H1 (cell line): Measurements from ENCODE around the gene AP2B1. TPM values are rescaled to one million over a fixed set of nuclear protein-coding genes. Genes with fewer than 3 reads are reported as not detected.

ENCODE experiments used
- CTCF ChIA-PET: fragments of 300-600 bp; sonication (Branson Sonifier 250); formaldehyde crosslinking; loops from one replicate; lab custom pipeline; 2021; ENCODE audit not compliant: partially characterized antibody; lab: Charles Lee
- POLR2A ChIA-PET: fragments of 300-600 bp; sonication (Branson Sonifier 250); formaldehyde crosslinking; loops from one replicate; lab custom pipeline; 2021; ENCODE audit warnings: inconsistent platforms; ENCODE audit not compliant: partially characterized antibody; lab: Charles Lee
- DNase-seq, 2 experiments: peaks; one replicate each; pipeline versions ENCODE4 v3.0.0 to v3.0.0-alpha.2; 2010 to 2022; ENCODE audit warnings: low spot score in 2 of 2, low read depth in 1 of 2, mixed read lengths in 1 of 2
- FAIRE-seq: peaks from 2 replicates; lab custom pipeline; 2011; peaks lifted over from hg19 to GRCh38; lab: Jason Lieb, UNC
- H2AFZ ChIP-seq: 2 replicates; pipeline ENCODE4 v1.8.1; 2012; ENCODE audit warnings: low read length, inconsistent platforms
- H2AK5ac ChIP-seq: 2 replicates; pipeline ENCODE4 v1.6.1; 2013; ENCODE audit warnings: low read depth, low read length
- H2BK120ac ChIP-seq: replicated peaks from 2 replicates; pipeline ENCODE3; 2013; ENCODE audit warnings: low read depth, low read length, inconsistent platforms
- H2BK12ac ChIP-seq: 2 replicates; pipeline ENCODE4 v1.6.1; 2013; ENCODE audit warnings: low read depth, low read length
- H2BK15ac ChIP-seq: 2 replicates; pipeline ENCODE4 v1.6.1; 2013; ENCODE audit warnings: low read length
- H2BK20ac ChIP-seq: 2 replicates; pipeline ENCODE4 v1.6.1; 2013; ENCODE audit warnings: low read length
- H2BK5ac ChIP-seq: 2 replicates; pipeline ENCODE4 v1.6.1; 2013; ENCODE audit warnings: low read depth, low read length
- H3K14ac ChIP-seq: 2 replicates; pipeline ENCODE4 v1.6.1; 2013; ENCODE audit warnings: inconsistent platforms; ENCODE audit not compliant: insufficient read length
- H3K18ac ChIP-seq: 2 replicates; pipeline ENCODE4 v1.6.1; 2013; ENCODE audit warnings: low read length; ENCODE audit errors: extremely low read depth
- H3K23ac ChIP-seq: 2 replicates; pipeline ENCODE4 v1.6.1; 2013; ENCODE audit warnings: inconsistent platforms; ENCODE audit not compliant: insufficient read length
- H3K23me2 ChIP-seq: 2 replicates; pipeline ENCODE4 v1.6.1; 2013; ENCODE audit warnings: low read depth, low read length
- H3K27ac ChIP-seq: 2 replicates; pipeline ENCODE4 v1.6.1; 2011; ENCODE audit warnings: low read depth, low read length, inconsistent platforms
- H3K27me3 ChIP-seq, 4 experiments: replicated peaks in 1 of 4; 1 replicate in 1 of 4; 2 replicates in 3 of 4; pipeline versions ENCODE4 v1.6.1 to v1.8.1; 2011 to 2013; ENCODE audit warnings: low read length in 3 of 4, mild to moderate bottlenecking in 3 of 4, inconsistent platforms in 2 of 4, mixed read lengths in 2 of 4, moderate library complexity in 1 of 4; ENCODE audit not compliant: control insufficient read depth in 3 of 4, insufficient read depth in 3 of 4; ENCODE audit errors: extremely low read depth in 1 of 4
- H3K36me3 ChIP-seq, 4 experiments: 2 replicates each; pipeline versions ENCODE4 v1.6.1 to v1.8.1; 2011 to 2013; ENCODE audit warnings: mild to moderate bottlenecking in 4 of 4, low read length in 3 of 4, moderate library complexity in 2 of 4, control low read depth in 1 of 4, inconsistent platforms in 1 of 4; ENCODE audit not compliant: insufficient read depth in 4 of 4, control insufficient read depth in 2 of 4
- H3K4ac ChIP-seq: replicated peaks from 2 replicates; pipeline ENCODE3; 2013; ENCODE audit warnings: low read length, low read depth, mixed read lengths, inconsistent platforms; ENCODE audit not compliant: insufficient read length
- H3K4me1 ChIP-seq, 4 experiments: replicated peaks in 1 of 4; 1 replicate in 1 of 4; 2 replicates in 3 of 4; pipeline versions ENCODE4 v1.6.1 to v1.8.1; 2011 to 2013; ENCODE audit warnings: low read length in 3 of 4, inconsistent platforms in 2 of 4, mixed read lengths in 1 of 4; ENCODE audit not compliant: insufficient read depth in 4 of 4, control insufficient read depth in 3 of 4
- H3K4me2 ChIP-seq, 2 experiments: 2 replicates each; pipeline versions ENCODE4 v1.6.1 to v1.8.1; 2011 to 2013; ENCODE audit warnings: low read depth in 2 of 2, low read length in 2 of 2, control low read depth in 1 of 2, inconsistent platforms in 1 of 2, mild to moderate bottlenecking in 1 of 2; ENCODE audit not compliant: insufficient read depth in 1 of 2
- H3K4me3 ChIP-seq, 4 experiments: fragments of 200-600, 300-600 bp in 1 of 4; sonication (generic), shearing (Covaris generic), sonication (Bioruptor Twin) in 1 of 4; 2 replicates each; pipeline versions ENCODE4 v1.5.1 to v1.8.1; 2011 to 2016; ENCODE audit warnings: low read length in 4 of 4, low read depth in 3 of 4, control low read depth in 2 of 4, inconsistent platforms in 2 of 4, mild to moderate bottlenecking in 2 of 4, mixed read lengths in 1 of 4, moderate library complexity in 1 of 4; ENCODE audit not compliant: insufficient read depth in 2 of 4; ENCODE audit errors: extremely low read depth in 1 of 4
- H3K56ac ChIP-seq: replicated peaks from 2 replicates; pipeline ENCODE3; 2013; ENCODE audit warnings: low read depth, mild to moderate bottlenecking, mixed read lengths, low read length, inconsistent platforms; ENCODE audit not compliant: insufficient read length
- H3K79me1 ChIP-seq: 2 replicates; pipeline ENCODE4 v1.6.1; 2013; ENCODE audit warnings: low read depth, low read length, control low read depth
- H3K79me2 ChIP-seq, 2 experiments: 2 replicates each; pipeline versions ENCODE4 v1.6.1 to v1.8.1; 2012 to 2013; ENCODE audit warnings: low read length in 2 of 2, mild to moderate bottlenecking in 2 of 2, inconsistent platforms in 1 of 2; ENCODE audit not compliant: insufficient read depth in 2 of 2, control insufficient read depth in 1 of 2
- H3K9ac ChIP-seq, 4 experiments: replicated peaks in 1 of 4; 1 replicate in 1 of 4; 2 replicates in 3 of 4; pipeline versions ENCODE4 v1.6.1 to v1.8.1; 2011 to 2013; ENCODE audit warnings: low read depth in 3 of 4, low read length in 3 of 4, control low read depth in 2 of 4, mild to moderate bottlenecking in 2 of 4, moderate library complexity in 2 of 4, inconsistent platforms in 1 of 4; ENCODE audit errors: extremely low read depth in 1 of 4
- H3K9me3 ChIP-seq, 2 experiments: 2 replicates each; pipeline versions ENCODE4 v1.6.1 to v1.8.1; 2012 to 2013; ENCODE audit warnings: mild to moderate bottlenecking in 2 of 2, moderate library complexity in 2 of 2, control low read depth in 1 of 2, inconsistent platforms in 1 of 2, low read depth in 1 of 2, low read length in 1 of 2, mixed read lengths in 1 of 2; ENCODE audit not compliant: insufficient read depth in 2 of 2
- H4K20me1 ChIP-seq, 2 experiments: replicated peaks in 1 of 2; 2 replicates each; pipeline versions ENCODE3 to v1.8.1; 2011 to 2013; ENCODE audit warnings: inconsistent platforms in 2 of 2, low read length in 2 of 2, mild to moderate bottlenecking in 1 of 2; ENCODE audit not compliant: insufficient read depth in 2 of 2, control insufficient read depth in 1 of 2
- H4K5ac ChIP-seq: 2 replicates; pipeline ENCODE4 v1.6.1; 2013; ENCODE audit warnings: low read length, low read depth, mixed read lengths, inconsistent platforms; ENCODE audit not compliant: insufficient read length
- H4K8ac ChIP-seq: 2 replicates; pipeline ENCODE4 v1.8.0; 2013; ENCODE audit warnings: mild to moderate bottlenecking, moderate library complexity, low read length, inconsistent platforms; ENCODE audit not compliant: insufficient read depth; ENCODE audit errors: extremely low read depth
- H4K91ac ChIP-seq: replicated peaks from 2 replicates; pipeline ENCODE3; 2013; ENCODE audit warnings: low read length, mixed read lengths, inconsistent platforms; ENCODE audit not compliant: insufficient read length
- ASH2L ChIP-seq: fragments of 200-600, 300-600 bp; sonication (generic); IDR thresholded peaks from one replicate; pipeline ENCODE4 v1.7.1; 2017; ENCODE audit warnings: low read length
- ATF2 ChIP-seq: IDR thresholded peaks from 2 replicates; pipeline ENCODE4 v1.6.1; 2012; ENCODE audit warnings: low read length, inconsistent platforms
- ATF3 ChIP-seq: IDR thresholded peaks from 2 replicates; pipeline ENCODE4 v1.6.1; 2011; ENCODE audit warnings: low read depth, mild to moderate bottlenecking, low read length; ENCODE audit not compliant: insufficient read depth
- CEBPB ChIP-seq: IDR thresholded peaks from 2 replicates; pipeline ENCODE4 v1.6.1; 2012; ENCODE audit warnings: low read depth, low read length
- CTBP2 ChIP-seq: IDR thresholded peaks from 2 replicates; pipeline ENCODE4 v1.7.0; 2011; ENCODE audit warnings: borderline replicate concordance, mild to moderate bottlenecking, moderate library complexity, mixed read lengths, low read length; ENCODE audit not compliant: insufficient read depth, insufficient read length
- EP300 ChIP-seq, 2 experiments: IDR thresholded peaks; 1 replicate in 1 of 2; 2 replicates in 1 of 2; pipeline ENCODE4 v1.6.1; 2011 to 2012; ENCODE audit warnings: low read depth in 2 of 2, low read length in 2 of 2, mild to moderate bottlenecking in 2 of 2, borderline replicate concordance in 1 of 2, inconsistent platforms in 1 of 2, moderate library complexity in 1 of 2
- JUND ChIP-seq: IDR thresholded peaks from 2 replicates; pipeline ENCODE4 v1.6.1; 2011; ENCODE audit warnings: mild to moderate bottlenecking, improper control_type of control experiment, low read length
- RFX5 ChIP-seq: IDR thresholded peaks from 2 replicates; pipeline ENCODE4 v1.6.1; 2011; ENCODE audit warnings: low read depth, low read length, improper control_type of control experiment, borderline replicate concordance
- SAP30 ChIP-seq: fragments of 300-600 bp; sonication (generic); IDR thresholded peaks from 2 replicates; pipeline ENCODE4 v1.7.1; 2012; ENCODE audit warnings: low read length, moderate library complexity, mild to moderate bottlenecking, inconsistent platforms; ENCODE audit not compliant: insufficient read depth, insufficient replicate concordance
- SIX5 ChIP-seq: IDR thresholded peaks from 2 replicates; pipeline ENCODE4 v1.6.1; 2011; ENCODE audit warnings: mild to moderate bottlenecking, low read depth, low read length
- TAF1 ChIP-seq: IDR thresholded peaks from 2 replicates; pipeline ENCODE4 v1.6.1; 2011; ENCODE audit warnings: mild to moderate bottlenecking, low read depth, low read length
- TCF12 ChIP-seq: IDR thresholded peaks from 2 replicates; pipeline ENCODE4 v1.6.1; 2011; ENCODE audit warnings: low read depth, mild to moderate bottlenecking, low read length
- WGBS, 2 experiments: shearing (Covaris generic) in 1 of 2; methylation state at CpG; one replicate each; pipeline versions ENCODE4 v1.1.6 to v1.1.7; 2013 to 2015; ENCODE audit warnings: low lambda C conversion rate in 2 of 2, mixed read lengths in 2 of 2, inconsistent platforms in 1 of 2, low coverage in 1 of 2, missing lambda C conversion rate in 1 of 2; ENCODE audit not compliant: insufficient replicate concordance in 2 of 2, insufficient coverage in 1 of 2, insufficient read length in 1 of 2; ENCODE audit errors: extremely low coverage in 1 of 2, missing lambda C conversion rate in 1 of 2; 5-methylcytosine and 5-hydroxymethylcytosine counted together
- polyA plus RNA-seq, 7 experiments: library from polyadenylated mRNA; depleted of rRNA in 3 of 7; stranded (reverse) in 5 of 7; unstranded in 2 of 7; fragments of >200 nt in 5 of 7; fragments of 200-250 nt in 2 of 7; gene quantifications; 1 replicate in 5 of 7; 2 replicates in 1 of 7; 4 replicates in 1 of 7; pipeline versions ENCODE4 v1.2.1 to v1.2.3, GENCODE V29; 2011 to 2013; ENCODE audit warnings: missing spikeins in 2 of 7, mixed read lengths in 2 of 7
- total RNA-seq: library from RNA; stranded (reverse); fragmentation: NEBNext Ultra II Directional; extraction: Animal tissue kit (Norgen Biotek cat#: 25700); gene quantifications from 2 replicates; pipeline ENCODE4 v1.2.1, GENCODE V29; 2021

The AP2B1 gene
- total and polyA plus RNA-seq, 2 of the 8 experiments (the other 6 are each of a cell fraction or from before 2014, with no cell fraction given) = 95.5 to 199 TPM

- Histone ChIP-seq H4K8ac (no peak overlapping the region), H3K18ac (no peak overlapping the region), H2BK15ac (no peak overlapping the region), H3K27me3 (no peaks in the 10 kb centered on the region), H2AFZ (no peak overlapping the region), H3K14ac (no peak overlapping the region), H4K91ac (no peak overlapping the region), H2BK5ac (no peak overlapping the region), H2BK20ac (no peak overlapping the region), H3K4me1 (peaks cover 5 to 21% (median 6%) of the 10 kb centered on the region in 4 experiments), H2AK5ac (no peak overlapping the region), H3K4me2 (no peak overlapping the region), H3K9ac (no peak overlapping the region), H3K4ac (no peak overlapping the region), H3K56ac (no peak overlapping the region), H2BK12ac (no peak overlapping the region), H3K23me2 (no peaks in the 10 kb centered on the region), H4K5ac (no peak overlapping the region), H3K27ac (no peak overlapping the region), H3K79me1 (no peaks in the 10 kb centered on the region), H3K23ac (no peak overlapping the region), H3K4me3 (no peak overlapping the region), H4K20me1 (no peaks in the 10 kb centered on the region), H2BK120ac (no peak overlapping the region), H3K36me3 (no peaks in the 10 kb centered on the region), H3K79me2 (no peaks in the 10 kb centered on the region), H3K9me3 (no peaks in the 10 kb centered on the region)
- ChIA-PET POLR2A (interaction anchor here (1.1 to 2.9 kb wide), 2 partner anchors 11 to 33 kb away, joined by 3 to 13 read pairs; partner anchors contain the start of gene TAF15), CTCF (interaction anchor here (1.5 to 17.5 kb wide), 3 partner anchors 9 to 33 kb away, joined by 4 to 247 read pairs (median 7); partner anchors contain the start of gene TAF15)
- no peak for FAIRE-seq
- no peak for DNase-seq
- WGBS, 2 experiments = 91% methylated on average over 6 of the region's 6 CpGs; no CpG with 5 or more reads in 1 of the 2 experiments
- TF ChIP-seq SAP30 (no peak), ATF3 (no peak), CEBPB (no peak), ATF2 (no peak), RFX5 (no peak), SIX5 (no peak), TCF12 (no peak), ASH2L (no peak), CTBP2 (no peak), TAF1 (no peak), EP300 (IDR thresholded peaks at IDR 0.05; ENCODE audit: borderline replicate concordance in 1 of 2, low read depth in 2 of 2, low read length in 2 of 2) (no peak), JUND (no peak)
Measured at GRCh38 chr17:35775583-35775982, 188.5 kb downstream of the AP2B1 start.
